Fibroblast of villous mesenchyme (primary cell): ENCODE measurements around the gene ARFRP1. TPM values are rescaled to one million over a fixed set of nuclear protein-coding genes. Genes with fewer than 3 reads are reported as not detected.
A peak's percentile ranks its signal among the peaks of the same experiment; 100 is the strongest.

Experiments
- DNase-seq: peaks from one replicate; pipeline ENCODE4 v3.0.0-alpha.2; 2010; ENCODE audit warnings: low read depth
- H3K4me3 ChIP-seq: 2 replicates; pipeline ENCODE4 v1.5.1; 2011; ENCODE audit warnings: low read depth, mild to moderate bottlenecking, low read length
- total RNA-seq: library from RNA; depleted of rRNA; stranded (reverse); fragments of >200 nt; gene quantifications from 2 replicates; pipeline ENCODE4 v1.2.3, GENCODE V29; 2012
- TF ChIP-seq, protein P1 (sequence below): IDR thresholded peaks from 2 replicates; pipeline ENCODE4 v1.5.1; 2012; ENCODE audit warnings: low read depth, mild to moderate bottlenecking, low read length; ENCODE audit not compliant: insufficient read depth

The ARFRP1 gene
- total RNA-seq, 1 donor, result 24.2 TPM

DNA sequence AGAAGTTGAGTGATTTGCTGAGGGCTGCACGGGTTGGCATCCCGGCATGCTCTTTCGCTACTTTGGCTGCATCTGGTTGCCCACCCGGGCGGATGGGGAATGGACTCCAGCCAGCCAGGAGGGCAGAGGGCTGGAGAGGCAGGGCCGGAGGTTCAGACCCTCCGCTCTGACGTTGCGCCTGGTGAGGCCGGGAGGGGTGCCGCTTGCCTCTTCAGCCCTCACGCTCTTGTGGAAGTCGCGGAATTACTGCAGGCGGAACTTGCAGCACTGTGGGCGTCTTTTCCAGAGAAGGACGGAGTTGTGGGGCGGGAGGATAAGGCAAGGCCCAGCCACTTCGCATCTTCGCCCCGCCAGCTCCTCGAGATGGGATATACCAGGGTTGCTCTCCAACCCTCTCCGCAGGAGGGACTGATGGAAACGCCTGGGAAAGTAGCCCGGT is 49.0 kb downstream of the ARFRP1 start:
- TF ChIP-seq, protein P1, sequence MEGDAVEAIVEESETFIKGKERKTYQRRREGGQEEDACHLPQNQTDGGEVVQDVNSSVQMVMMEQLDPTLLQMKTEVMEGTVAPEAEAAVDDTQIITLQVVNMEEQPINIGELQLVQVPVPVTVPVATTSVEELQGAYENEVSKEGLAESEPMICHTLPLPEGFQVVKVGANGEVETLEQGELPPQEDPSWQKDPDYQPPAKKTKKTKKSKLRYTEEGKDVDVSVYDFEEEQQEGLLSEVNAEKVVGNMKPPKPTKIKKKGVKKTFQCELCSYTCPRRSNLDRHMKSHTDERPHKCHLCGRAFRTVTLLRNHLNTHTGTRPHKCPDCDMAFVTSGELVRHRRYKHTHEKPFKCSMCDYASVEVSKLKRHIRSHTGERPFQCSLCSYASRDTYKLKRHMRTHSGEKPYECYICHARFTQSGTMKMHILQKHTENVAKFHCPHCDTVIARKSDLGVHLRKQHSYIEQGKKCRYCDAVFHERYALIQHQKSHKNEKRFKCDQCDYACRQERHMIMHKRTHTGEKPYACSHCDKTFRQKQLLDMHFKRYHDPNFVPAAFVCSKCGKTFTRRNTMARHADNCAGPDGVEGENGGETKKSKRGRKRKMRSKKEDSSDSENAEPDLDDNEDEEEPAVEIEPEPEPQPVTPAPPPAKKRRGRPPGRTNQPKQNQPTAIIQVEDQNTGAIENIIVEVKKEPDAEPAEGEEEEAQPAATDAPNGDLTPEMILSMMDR, result no peak
- peak; percentile 59 for DNase-seq

DNA sequence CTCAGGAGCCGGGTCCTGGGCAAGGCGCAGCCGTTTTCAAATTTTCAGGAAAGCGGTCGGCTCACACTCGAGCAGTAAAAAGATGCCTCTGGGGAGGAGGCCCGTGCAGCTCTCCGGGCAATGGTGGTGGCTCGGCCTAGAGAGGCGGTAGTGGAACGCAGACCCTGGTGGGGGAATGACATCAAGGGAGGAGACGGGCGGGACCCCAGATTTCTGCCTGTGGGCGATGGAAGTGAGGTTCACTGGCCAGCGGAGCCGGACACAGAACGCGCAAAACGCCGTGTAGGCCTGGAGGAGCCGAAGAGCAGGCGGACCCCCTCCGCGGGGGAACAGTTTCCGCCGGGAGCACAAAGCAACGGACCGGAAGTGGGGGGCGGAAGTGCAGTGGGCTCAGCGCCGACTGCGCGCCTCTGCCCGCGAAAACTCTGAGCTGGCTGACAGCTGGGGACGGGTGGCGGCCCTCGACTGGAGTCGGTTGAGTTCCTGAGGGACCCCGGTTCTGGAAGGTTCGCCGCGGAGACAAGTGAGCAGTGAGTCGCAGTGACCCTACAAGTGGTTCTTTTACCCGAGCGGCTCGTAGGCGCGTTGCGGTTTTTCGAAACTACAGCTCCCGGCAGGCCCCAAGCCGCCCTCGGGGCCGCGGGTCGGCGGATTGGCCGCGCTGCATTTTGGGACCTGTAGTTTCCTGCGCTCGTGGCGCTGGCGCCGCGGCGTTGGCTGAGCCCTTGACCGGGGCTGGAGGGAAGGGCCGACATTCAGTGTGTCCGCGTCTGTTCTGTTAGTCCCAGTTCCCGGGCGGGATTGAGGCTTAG is 49.6 kb downstream of the ARFRP1 start, which contains the start of gene RTEL1:
Gene RTEL1 (plus strand): TSS at position 376 of the 812 bp plus-strand sequence. CDS start 1,091 bp downstream, outside the sequence.
- H3K4me3 ChIP-seq, result peak within 1 kb of the TSS; percentile 91
- peak; percentile 94 for DNase-seq
- TF ChIP-seq, protein P1, result no peak

More for the DNA sequence above, 49.0 kb downstream of the ARFRP1 start:
- H3K4me3 ChIP-seq, result peak overlapping the region; percentile 91

DNA sequence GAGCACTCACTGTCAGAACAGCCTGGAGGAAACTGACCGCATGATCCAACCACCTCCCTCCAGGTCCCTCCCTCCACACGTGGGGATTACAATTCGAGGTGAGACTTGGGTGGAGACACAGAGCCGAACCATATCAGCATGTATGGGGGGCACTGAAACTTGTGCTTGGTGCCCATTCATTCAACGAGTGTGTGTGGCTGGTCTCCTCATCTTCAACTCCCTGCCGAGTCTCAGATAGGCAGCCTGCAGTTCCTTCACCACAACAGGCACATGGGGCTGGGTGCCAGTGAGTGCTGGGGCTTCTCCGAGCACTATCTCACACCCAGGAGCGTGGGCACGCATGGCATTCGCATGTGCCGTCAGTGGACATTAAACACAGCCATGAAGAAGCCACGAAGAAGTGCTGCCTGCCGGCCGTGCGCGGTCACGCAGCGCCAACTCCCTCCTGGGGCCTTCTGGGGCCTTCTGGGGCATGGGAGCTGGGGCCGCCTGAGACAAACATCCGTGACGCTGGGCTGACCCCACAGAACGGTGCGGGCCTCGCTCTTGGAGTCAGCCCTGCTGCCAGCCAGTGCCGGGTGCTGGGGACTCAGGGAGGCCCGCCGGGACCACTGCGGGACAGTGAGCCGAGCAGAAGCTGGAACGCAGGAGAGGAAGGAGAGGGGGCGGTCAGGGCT is 50.4 kb downstream of the ARFRP1 start:
- DNase-seq, result peak; percentile 49
- H3K4me3 ChIP-seq, result peak overlapping the region; percentile 91
- TF ChIP-seq, protein P1, result no peak

DNA sequence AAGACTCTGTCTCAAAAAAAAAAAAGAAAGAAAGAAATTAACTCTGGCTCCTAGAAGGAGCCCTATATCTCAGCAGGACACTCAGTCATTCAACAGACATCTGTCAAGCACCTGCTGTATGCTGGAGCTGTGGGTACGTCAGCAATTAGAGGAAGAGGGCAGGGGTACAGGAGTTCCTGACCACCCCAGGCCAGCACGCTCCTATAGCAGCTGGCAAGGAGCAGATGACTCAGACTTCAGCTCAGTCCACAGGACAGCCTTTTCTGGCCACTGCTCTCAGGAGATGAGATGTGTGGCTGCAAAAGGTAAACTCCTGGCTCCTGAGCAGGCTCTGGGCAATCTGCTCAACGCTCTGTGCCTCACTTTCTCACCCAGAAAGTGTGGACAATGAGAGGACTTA is 51.3 kb downstream of the ARFRP1 start:
- TF ChIP-seq, protein P1, result no peak
- no peak overlapping the region for H3K4me3 ChIP-seq
- no peak for DNase-seq

DNA sequence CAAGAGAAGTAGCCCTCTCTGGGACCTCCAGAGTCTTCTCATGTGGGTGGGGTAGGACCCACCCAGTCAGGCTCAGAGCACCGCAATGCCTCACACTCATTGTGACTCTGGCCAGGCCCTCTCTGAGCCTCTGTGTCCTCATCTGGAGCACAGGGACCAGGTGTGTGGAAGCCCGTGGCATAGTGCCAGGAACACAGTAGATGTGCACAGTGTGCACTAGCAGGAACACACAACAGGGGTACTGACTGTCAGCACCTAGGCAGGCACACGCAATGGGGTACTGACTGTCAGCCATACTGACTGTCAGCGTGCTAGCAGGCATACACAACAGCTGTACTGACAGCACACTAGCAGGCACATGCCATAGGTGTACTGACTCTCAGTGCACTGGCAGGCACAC is 52.5 kb downstream of the ARFRP1 start:
- DNase-seq, result no peak
- no peak overlapping the region for H3K4me3 ChIP-seq
- TF ChIP-seq, protein P1, result no peak

DNA sequence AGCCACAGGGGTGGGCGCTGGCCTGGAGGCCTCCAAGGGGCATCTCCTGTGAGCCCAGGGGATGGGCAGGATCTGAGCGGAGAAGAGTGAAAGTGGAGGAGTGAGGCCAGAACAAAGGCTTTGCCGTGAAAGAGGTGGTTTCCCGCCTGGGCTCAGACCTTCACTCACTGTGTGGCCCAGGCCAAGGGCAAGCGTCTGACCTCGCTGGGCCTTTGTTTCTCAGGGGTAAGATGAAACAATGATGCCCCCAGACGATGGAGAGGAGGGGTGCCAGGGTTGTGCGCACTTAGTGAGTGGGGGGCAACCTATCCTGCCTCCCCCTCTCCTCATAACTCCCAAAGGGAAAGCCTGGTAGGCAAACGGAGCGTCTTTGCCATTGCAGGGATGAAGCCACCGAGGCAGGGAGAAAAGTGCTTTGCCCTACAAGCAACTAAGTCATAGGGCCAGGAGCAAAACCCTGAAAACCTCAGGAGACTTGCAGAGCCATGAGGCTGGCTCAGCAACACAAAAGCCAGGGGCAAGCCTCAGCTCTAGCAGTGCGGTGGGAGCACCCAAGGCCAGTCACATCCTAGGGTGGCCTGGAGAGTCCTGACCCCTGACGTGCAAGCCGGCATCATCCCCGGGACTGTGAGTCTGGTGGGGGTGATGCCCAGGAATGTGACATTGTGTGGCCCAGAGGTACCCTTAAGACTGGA is 53.7 kb downstream of the ARFRP1 start:
- H3K4me3 ChIP-seq, result peak overlapping the region; percentile 63
- TF ChIP-seq, protein P1, result no peak
- DNase-seq, result no peak
